Brain pericyte (primary cell): ENCODE measurements around the gene RGS16.

Source experiments
- DNase-seq: peaks from one replicate; pipeline ENCODE4 v3.0.0-alpha.2; 2012; ENCODE audit warnings: low read depth, low spot score

The RGS16 gene

GRCh38 chr1:182580736-182581135 is 23.5 kb downstream of the RGS16 start:
- no peak for DNase-seq

GRCh38 chr1:182575540-182576149 is 28.5 kb downstream of the RGS16 start:
- DNase-seq = no peak

GRCh38 chr1:182574156-182574555 is 30.0 kb downstream of the RGS16 start:
- no peak for DNase-seq

GRCh38 chr1:182570611-182570970 is 33.6 kb downstream of the RGS16 start:
- no peak for DNase-seq

- no peak for DNase-seq
These were observed 34.1 kb downstream of the RGS16 start for GRCh38 chr1:182569939-182570610.

- DNase-seq = no peak
These were observed 35.4 kb downstream of the RGS16 start for GRCh38 chr1:182568647-182569284.

- no peak for DNase-seq
These were observed 36.6 kb downstream of the RGS16 start for GRCh38 chr1:182567629-182568028.

- no peak for DNase-seq
These were observed 38.7 kb downstream of the RGS16 start for GRCh38 chr1:182565537-182565936.

GRCh38 chr1:182564406-182565004 is 39.7 kb downstream of the RGS16 start:
- DNase-seq = no peak

- DNase-seq = no peak
These were observed 41.1 kb downstream of the RGS16 start for GRCh38 chr1:182563095-182563494.

- no peak for DNase-seq
These were observed 42.7 kb downstream of the RGS16 start for GRCh38 chr1:182561456-182561855.

- DNase-seq = no peak
These were observed 43.7 kb downstream of the RGS16 start for GRCh38 chr1:182560392-182560984.

- DNase-seq = no peak
These were observed 47.9 kb downstream of the RGS16 start for GRCh38 chr1:182556279-182556678.

- no peak for DNase-seq
These were observed 48.7 kb downstream of the RGS16 start for GRCh38 chr1:182555493-182555892.

GRCh38 chr1:182552527-182552926 is 51.7 kb downstream of the RGS16 start:
- no peak for DNase-seq

- DNase-seq = no peak
These were observed 54.4 kb downstream of the RGS16 start for GRCh38 chr1:182549811-182550210.

- no peak for DNase-seq
These were observed 54.8 kb downstream of the RGS16 start for GRCh38 chr1:182549346-182549745.
